ENCODE measurements around the gene PAWR.

DNA sequence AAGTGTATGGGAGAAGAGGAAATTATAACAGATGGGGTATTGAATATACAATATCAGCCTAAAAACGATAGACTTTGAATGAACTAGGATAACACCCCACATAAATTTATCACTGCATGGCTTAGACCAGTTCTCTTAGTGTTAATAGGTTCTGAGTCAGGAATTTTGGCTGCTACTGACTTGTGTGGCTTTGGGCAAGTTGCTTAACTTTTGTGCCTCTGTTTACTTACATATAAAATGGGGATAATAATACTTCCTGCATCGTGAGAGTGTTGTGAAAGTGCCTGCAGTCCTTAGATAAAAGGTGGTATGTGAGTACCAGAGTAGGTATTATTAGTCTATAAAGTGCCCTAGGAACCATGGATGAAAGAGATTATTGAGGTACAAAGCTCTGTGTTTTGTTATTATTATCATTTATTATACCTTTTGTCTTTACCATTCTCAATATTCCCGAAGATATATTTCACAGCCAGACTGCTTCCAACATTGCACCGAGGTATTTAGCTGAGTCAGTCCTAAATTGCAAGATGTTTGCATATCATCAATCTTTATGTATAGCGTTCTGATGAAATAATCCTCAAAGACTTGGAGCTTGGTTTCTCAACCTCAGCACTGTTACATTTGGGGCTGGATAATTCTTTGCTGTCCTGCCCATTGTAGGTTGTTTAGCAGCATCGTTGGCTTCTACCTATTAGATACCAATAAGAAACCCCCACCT, 2.3 kb upstream of the PAWR start:
- no peak for TF ChIP-seq POLR2A (IDR thresholded peaks at IDR 0.05; ENCODE audit: borderline replicate concordance, extremely low read depth, insufficient read depth, insufficient read length)
- TF ChIP-seq SP1 (IDR thresholded peaks at IDR 0.05; ENCODE audit: low read depth) = no peak
- no peak for TF ChIP-seq EZH2 (IDR thresholded peaks at IDR 0.05)
- TF ChIP-seq, protein P1, sequence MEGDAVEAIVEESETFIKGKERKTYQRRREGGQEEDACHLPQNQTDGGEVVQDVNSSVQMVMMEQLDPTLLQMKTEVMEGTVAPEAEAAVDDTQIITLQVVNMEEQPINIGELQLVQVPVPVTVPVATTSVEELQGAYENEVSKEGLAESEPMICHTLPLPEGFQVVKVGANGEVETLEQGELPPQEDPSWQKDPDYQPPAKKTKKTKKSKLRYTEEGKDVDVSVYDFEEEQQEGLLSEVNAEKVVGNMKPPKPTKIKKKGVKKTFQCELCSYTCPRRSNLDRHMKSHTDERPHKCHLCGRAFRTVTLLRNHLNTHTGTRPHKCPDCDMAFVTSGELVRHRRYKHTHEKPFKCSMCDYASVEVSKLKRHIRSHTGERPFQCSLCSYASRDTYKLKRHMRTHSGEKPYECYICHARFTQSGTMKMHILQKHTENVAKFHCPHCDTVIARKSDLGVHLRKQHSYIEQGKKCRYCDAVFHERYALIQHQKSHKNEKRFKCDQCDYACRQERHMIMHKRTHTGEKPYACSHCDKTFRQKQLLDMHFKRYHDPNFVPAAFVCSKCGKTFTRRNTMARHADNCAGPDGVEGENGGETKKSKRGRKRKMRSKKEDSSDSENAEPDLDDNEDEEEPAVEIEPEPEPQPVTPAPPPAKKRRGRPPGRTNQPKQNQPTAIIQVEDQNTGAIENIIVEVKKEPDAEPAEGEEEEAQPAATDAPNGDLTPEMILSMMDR (IDR thresholded peaks at IDR 0.05 in 2 of 3, conservative IDR thresholded peaks at IDR 0.05 in 1 of 3; ENCODE audit: borderline replicate concordance in 1 of 3, insufficient read depth in 1 of 3, low read depth in 2 of 3, low read length in 2 of 3) = no peak
- no peak for TF ChIP-seq ELF1 (IDR thresholded peaks at IDR 0.05; ENCODE audit: borderline replicate concordance, low read depth)
- TF ChIP-seq, protein P2, sequence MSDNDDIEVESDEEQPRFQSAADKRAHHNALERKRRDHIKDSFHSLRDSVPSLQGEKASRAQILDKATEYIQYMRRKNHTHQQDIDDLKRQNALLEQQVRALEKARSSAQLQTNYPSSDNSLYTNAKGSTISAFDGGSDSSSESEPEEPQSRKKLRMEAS (IDR thresholded peaks at IDR 0.05) = no peak
